Kidney (tissue), 14 donors: ENCODE results near the gene MRPL49. TPM values are rescaled to one million over a fixed set of nuclear protein-coding genes. Genes with fewer than 3 reads are reported as not detected.

Source experiments
- DNase-seq, 5 donors: peaks; one replicate each; pipeline ENCODE4 v3.0.0-alpha.2; 2013 to 2020
- FAIRE-seq: peaks from 2 replicates; lab custom pipeline; 2012; peaks lifted over from hg19 to GRCh38; lab: Jason Lieb, UNC
- H3K27ac ChIP-seq, 2 donors: one replicate each; pipeline ENCODE4 v1.7.0; 2013; ENCODE audit warnings: low read depth in 2 of 2, low read length in 2 of 2, inconsistent platforms in 1 of 2
- H3K27me3 ChIP-seq: one replicate; pipeline ENCODE4 v1.7.1; 2013; ENCODE audit warnings: low read length, inconsistent platforms; ENCODE audit not compliant: control insufficient read depth, insufficient read depth
- H3K36me3 ChIP-seq, 3 donors: one replicate each; pipeline versions ENCODE4 v1.7.0 to v1.7.1; 2013; ENCODE audit warnings: low read length in 3 of 3, control low read depth in 1 of 3, inconsistent platforms in 1 of 3; ENCODE audit not compliant: insufficient read depth in 3 of 3, control insufficient read depth in 2 of 3
- H3K4me1 ChIP-seq, 3 donors: one replicate each; pipeline versions ENCODE4 v1.7.0 to v1.7.1; 2013; ENCODE audit warnings: low read length in 3 of 3, inconsistent platforms in 1 of 3, low read depth in 1 of 3; ENCODE audit not compliant: control insufficient read depth in 2 of 3, insufficient read depth in 2 of 3
- H3K4me3 ChIP-seq, 3 donors: one replicate each; pipeline versions ENCODE4 v1.7.0 to v1.8.1; 2013; ENCODE audit warnings: low read length in 3 of 3, control low read depth in 1 of 3, inconsistent platforms in 1 of 3
- H3K9ac ChIP-seq, 3 donors: one replicate each; pipeline versions ENCODE4 v1.7.0 to v1.7.1; 2013; ENCODE audit warnings: low read length in 3 of 3, control low read depth in 1 of 3, inconsistent platforms in 1 of 3
- H3K9me3 ChIP-seq, 3 donors: one replicate each; pipeline versions ENCODE4 v1.7.0 to v1.7.1; 2013; ENCODE audit warnings: low read length in 3 of 3, control low read depth in 1 of 3, inconsistent platforms in 1 of 3; ENCODE audit not compliant: control insufficient read depth in 2 of 3, insufficient read depth in 1 of 3
- intact Hi-C: fragments of 100-400 bp; cut with DNase I; formaldehyde crosslinking; loops from one replicate; pipeline ENCODE4 v1.11.1; 2022
- polyA plus RNA-seq: library from polyadenylated mRNA; stranded (reverse); fragments of 350-450 nt; fragmentation: Illumina TruSeq; extraction: RNeasy Lipid Tissue Mini Kit (QIAGEN cat#74804); gene quantifications from one replicate; pipeline ENCODE4 v1.2.3, GENCODE V29; 2014; ENCODE audit warnings: low read depth, low replicate concordance; ENCODE audit not compliant: insufficient read depth
- total RNA-seq: library from RNA; stranded (reverse); fragmentation: NEBNext Ultra II Directional; extraction: Animal tissue kit (Norgen Biotek cat#: 25700); gene quantifications from one replicate; pipeline ENCODE4 v1.2.1, GENCODE V29; 2021
- TF ChIP-seq, protein P1 (sequence below): IDR thresholded peaks from 3 replicates; pipeline ENCODE4 v1.5.1; 2012; ENCODE audit warnings: mild to moderate bottlenecking, moderate library complexity, borderline replicate concordance; ENCODE audit not compliant: insufficient read depth; ENCODE audit errors: extremely low read depth
- donor health status: control.
- donor health status: control.
- donor health status: control.
- donor health status: control.
- donor health status: control.
- donor health status: DM: yes; HTN: yes; CAD: no.
- donor health status: Normal renal cell carcinoma (clear cell type).

The MRPL49 gene
- total and polyA plus RNA-seq, 2 donors from 2014 or later: 53.3 to 76.7 TPM

DNA sequence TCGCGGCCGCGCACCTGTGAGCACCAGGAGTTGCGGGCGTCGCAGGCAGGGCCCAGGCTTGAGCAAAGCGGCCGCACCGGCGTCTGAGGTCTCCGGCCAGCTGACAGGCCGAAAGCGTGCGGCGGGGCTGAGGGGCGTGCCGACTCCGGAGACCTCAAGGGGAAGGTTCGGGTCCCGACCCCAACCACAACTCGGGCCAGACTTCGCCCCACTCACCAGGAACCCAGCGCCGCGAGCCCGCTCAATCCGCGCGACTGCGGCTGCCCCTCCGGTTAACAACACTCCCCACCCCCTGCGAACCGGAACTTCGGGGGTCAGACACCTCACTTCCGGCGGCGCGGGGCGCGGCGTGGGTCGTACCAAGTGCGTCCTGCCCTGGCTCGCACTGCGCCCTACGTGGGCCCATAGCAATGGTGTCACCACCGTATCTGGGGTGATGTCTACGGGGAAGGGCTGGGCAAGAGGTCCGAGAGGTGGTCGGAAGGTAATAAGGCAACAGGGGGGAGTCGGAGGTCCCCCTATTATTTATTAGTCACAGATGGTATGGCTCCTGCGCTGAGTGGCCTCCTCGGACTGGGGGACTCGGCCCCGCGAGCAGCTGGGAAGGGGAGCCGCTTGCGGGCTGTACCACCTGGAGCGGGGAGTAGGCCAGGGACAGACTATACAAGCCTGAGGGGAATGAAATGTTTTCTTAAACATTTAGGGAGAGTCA lies 12.3 kb downstream of the MRPL49 start, which contains the start of gene SYVN1:
SYVN1 (minus strand) TSS at position 280 of the 712 bp plus-strand sequence. CDS start 918 bp downstream, outside the sequence.
- FAIRE-seq: no peak
- intact Hi-C loops: no loop called here

DNA sequence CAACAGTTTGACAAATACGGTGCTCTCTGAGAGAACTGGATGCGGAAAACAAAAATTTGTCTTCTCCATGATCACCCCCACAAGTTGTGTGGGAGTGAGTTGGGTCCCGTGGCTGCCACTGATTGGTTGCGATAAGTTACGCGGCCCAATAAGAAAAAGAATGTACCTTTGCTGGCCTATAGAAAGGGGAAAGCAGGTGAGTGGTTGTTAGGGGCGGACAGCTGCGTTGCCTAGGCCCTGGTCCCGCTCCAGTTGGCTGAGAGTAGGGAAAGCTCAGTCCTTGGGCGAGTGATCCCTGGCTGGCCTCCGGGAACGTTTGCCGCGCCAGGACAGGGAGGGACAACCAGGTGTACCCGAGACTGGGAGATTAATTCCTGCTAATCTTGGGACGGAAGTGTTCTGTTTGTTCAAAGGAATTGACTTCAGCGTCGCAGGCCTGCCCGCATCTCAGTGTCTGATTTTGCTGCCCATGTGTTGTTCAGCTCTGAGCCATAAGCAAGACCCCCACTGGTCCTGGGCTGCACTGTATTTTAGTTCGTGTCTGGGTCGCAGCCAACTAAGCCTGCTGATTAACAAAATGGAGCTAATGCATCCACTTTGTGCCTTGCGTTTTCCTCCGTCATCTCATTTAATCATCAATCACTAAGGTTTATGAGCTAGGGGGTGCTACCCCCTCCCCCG lies 13.0 kb downstream of the MRPL49 start:
- Histone ChIP-seq H3K9ac (peak overlapping the region; percentile 57 to 99 (median 86)), H3K4me3 (peak overlapping the region; percentile 85 to 94 (median 92)), H3K9me3 (no peaks in the 10 kb centered on the region), H3K4me1 (peaks cover 3 to 22% (median 15%) of the 10 kb centered on the region in 3 donors), H3K36me3 (peaks cover 0 to 22% (median 9%) of the 10 kb centered on the region in 3 donors), H3K27ac (peak overlapping the region; percentile 99), H3K27me3 (no peaks in the 10 kb centered on the region)
- DNase-seq: peak; percentile 96 to 98 (median 96)
- peak; percentile 96 for FAIRE-seq
- intact Hi-C loops: no loop called here
- TF ChIP-seq, protein P1, sequence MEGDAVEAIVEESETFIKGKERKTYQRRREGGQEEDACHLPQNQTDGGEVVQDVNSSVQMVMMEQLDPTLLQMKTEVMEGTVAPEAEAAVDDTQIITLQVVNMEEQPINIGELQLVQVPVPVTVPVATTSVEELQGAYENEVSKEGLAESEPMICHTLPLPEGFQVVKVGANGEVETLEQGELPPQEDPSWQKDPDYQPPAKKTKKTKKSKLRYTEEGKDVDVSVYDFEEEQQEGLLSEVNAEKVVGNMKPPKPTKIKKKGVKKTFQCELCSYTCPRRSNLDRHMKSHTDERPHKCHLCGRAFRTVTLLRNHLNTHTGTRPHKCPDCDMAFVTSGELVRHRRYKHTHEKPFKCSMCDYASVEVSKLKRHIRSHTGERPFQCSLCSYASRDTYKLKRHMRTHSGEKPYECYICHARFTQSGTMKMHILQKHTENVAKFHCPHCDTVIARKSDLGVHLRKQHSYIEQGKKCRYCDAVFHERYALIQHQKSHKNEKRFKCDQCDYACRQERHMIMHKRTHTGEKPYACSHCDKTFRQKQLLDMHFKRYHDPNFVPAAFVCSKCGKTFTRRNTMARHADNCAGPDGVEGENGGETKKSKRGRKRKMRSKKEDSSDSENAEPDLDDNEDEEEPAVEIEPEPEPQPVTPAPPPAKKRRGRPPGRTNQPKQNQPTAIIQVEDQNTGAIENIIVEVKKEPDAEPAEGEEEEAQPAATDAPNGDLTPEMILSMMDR: no peak

More for the DNA sequence above, 12.3 kb downstream of the MRPL49 start, which contains the start of gene SYVN1:
- H3K36me3 ChIP-seq: peaks cover 0 to 29% (median 14%) of the 10 kb centered on the region in 3 donors
- peak within 1 kb of the TSS; percentile 57 to 99 (median 86) for H3K9ac ChIP-seq
- no peaks in the 10 kb centered on the region for H3K27me3 ChIP-seq
- H3K27ac ChIP-seq: peak within 1 kb of the TSS; percentile 99
- DNase-seq: peak; percentile 90 to 97 (median 95)
- TF ChIP-seq, protein P1: no peak
- H3K9me3 ChIP-seq: no peaks in the 10 kb centered on the region
- H3K4me3 ChIP-seq: peak within 1 kb of the TSS; percentile 85 to 94 (median 92)
- peaks cover 3 to 22% (median 15%) of the 10 kb centered on the region in 3 donors for H3K4me1 ChIP-seq

DNA sequence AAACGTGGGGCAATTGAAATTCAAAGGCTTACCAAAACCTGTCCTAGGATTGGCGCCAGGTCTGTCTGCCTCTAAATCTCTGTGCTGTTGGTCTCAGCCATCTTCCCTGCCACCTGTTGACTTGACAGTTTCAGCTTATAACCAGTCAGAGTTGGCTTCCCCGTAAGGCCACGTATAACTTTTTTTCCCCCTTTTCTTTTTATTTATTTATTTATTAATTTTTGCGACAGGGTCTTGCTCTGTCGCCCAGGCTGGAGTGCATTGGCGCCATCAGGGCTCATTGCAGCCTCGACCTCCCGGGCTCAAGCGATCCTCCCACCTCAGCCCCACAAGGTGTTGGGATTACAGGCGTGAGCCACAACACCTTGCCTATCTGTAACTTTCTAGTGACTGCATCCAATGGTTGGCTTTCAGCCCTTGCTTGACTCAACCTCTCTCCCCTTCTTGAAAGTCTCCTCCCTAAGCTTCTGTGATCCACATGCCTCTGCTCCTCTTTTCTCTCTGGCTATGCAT lies 13.6 kb downstream of the MRPL49 start:
- DNase-seq: peak in 1 of 5 donors; percentile 57
- TF ChIP-seq, protein P1: no peak
- peak overlapping the region; percentile 85 to 94 (median 92) for H3K4me3 ChIP-seq
- peaks cover 0 to 18% (median 8%) of the 10 kb centered on the region in 3 donors for H3K36me3 ChIP-seq
- H3K27me3 ChIP-seq: no peaks in the 10 kb centered on the region
- peaks cover 3 to 22% (median 15%) of the 10 kb centered on the region in 3 donors for H3K4me1 ChIP-seq
- peak overlapping the region; percentile 57 to 86 (median 67) for H3K9ac ChIP-seq
- no peak for FAIRE-seq
- H3K9me3 ChIP-seq: no peaks in the 10 kb centered on the region
- intact Hi-C loops: no loop called here
- peak overlapping the region; percentile 99 for H3K27ac ChIP-seq
